Measurements from ENCODE around the gene SHMT2. TPM values are rescaled to one million over a fixed set of nuclear protein-coding genes. Genes with fewer than 3 reads are reported as not detected.

The SHMT2 gene
- total and polyA plus RNA-seq, 3 donors from 2014 or later = 24.8 to 33.9 (median 25.9) TPM

GRCh38 chr12:57187222-57188089 is 42.1 kb upstream of the SHMT2 start:
- Histone ChIP-seq H3K27ac (no peak overlapping the region), H3K27me3 (no peaks in the 10 kb centered on the region), H3K4me1 (peaks cover 7% of the 10 kb centered on the region), H3K9me3 (no peaks in the 10 kb centered on the region), H3K4me3 (no peak overlapping the region), H3K36me3 (ENCODE audit: low read depth, missing control alignments) (peaks cover 4% of the 10 kb centered on the region)
- WGBS, 2 donors = 62 to 77% methylated on average over 21 of the region's 21 CpGs
- TF ChIP-seq POLR2A (IDR thresholded peaks at IDR 0.05) (no peak), CTCF (IDR thresholded peaks at IDR 0.05) (no peak)
- intact Hi-C loops (cut with DNase I; ENCODE audit: low total_unique reads) = no loop called here
- no peak for DNase-seq

GRCh38 chr12:57188090-57188425 is 41.5 kb upstream of the SHMT2 start:
- Histone ChIP-seq H3K36me3 (ENCODE audit: low read depth, missing control alignments) (peaks cover 4% of the 10 kb centered on the region), H3K27me3 (no peaks in the 10 kb centered on the region), H3K4me1 (peaks cover 7% of the 10 kb centered on the region), H3K27ac (no peak overlapping the region), H3K4me3 (no peak overlapping the region), H3K9me3 (no peaks in the 10 kb centered on the region)
- DNase-seq = no peak
- 55 to 66% methylated on average over 8 of the region's 8 CpGs for WGBS, 2 donors
- no peak for TF ChIP-seq POLR2A (IDR thresholded peaks at IDR 0.05)
- no peak for TF ChIP-seq CTCF (IDR thresholded peaks at IDR 0.05)
- intact Hi-C loops (cut with DNase I; ENCODE audit: low total_unique reads) = no loop called here

- Histone ChIP-seq H3K4me1 (peaks cover 7% of the 10 kb centered on the region), H3K4me3 (no peak overlapping the region), H3K36me3 (ENCODE audit: low read depth, missing control alignments) (peaks cover 4% of the 10 kb centered on the region), H3K9me3 (no peaks in the 10 kb centered on the region), H3K27ac (no peak overlapping the region), H3K27me3 (no peaks in the 10 kb centered on the region)
- 51 to 69% methylated on average over 6 of the region's 6 CpGs for WGBS, 2 donors
- intact Hi-C loops (cut with DNase I; ENCODE audit: low total_unique reads) = no loop called here
- peak; percentile 55 for DNase-seq
- no peak for TF ChIP-seq CTCF (IDR thresholded peaks at IDR 0.05)
- no peak for TF ChIP-seq POLR2A (IDR thresholded peaks at IDR 0.05)
Observed at GRCh38 chr12:57190037-57190436, 39.5 kb upstream of the SHMT2 start.

GRCh38 chr12:57190821-57191220 is 38.7 kb upstream of the SHMT2 start:
- intact Hi-C loops (cut with DNase I; ENCODE audit: low total_unique reads) = no loop called here
- no peak for DNase-seq
- Histone ChIP-seq H3K27me3 (no peaks in the 10 kb centered on the region), H3K27ac (no peak overlapping the region), H3K36me3 (ENCODE audit: low read depth, missing control alignments) (peaks cover 4% of the 10 kb centered on the region), H3K4me3 (no peak overlapping the region), H3K9me3 (no peaks in the 10 kb centered on the region), H3K4me1 (peaks cover 7% of the 10 kb centered on the region)
- WGBS, 2 donors = 92 to 94% methylated on average over 11 to 22 of the region's 23 CpGs
- TF ChIP-seq CTCF (IDR thresholded peaks at IDR 0.05) = no peak
- no peak for TF ChIP-seq POLR2A (IDR thresholded peaks at IDR 0.05)

- Histone ChIP-seq H3K4me3 (no peak overlapping the region), H3K27me3 (no peaks in the 10 kb centered on the region), H3K4me1 (peaks cover 7% of the 10 kb centered on the region), H3K36me3 (ENCODE audit: low read depth, missing control alignments) (peaks cover 4% of the 10 kb centered on the region), H3K9me3 (no peaks in the 10 kb centered on the region), H3K27ac (no peak overlapping the region)
- 78 to 81% methylated on average over 4 to 11 of the region's 11 CpGs for WGBS, 2 donors
- no peak for DNase-seq
- TF ChIP-seq POLR2A (IDR thresholded peaks at IDR 0.05) = no peak
- TF ChIP-seq CTCF (IDR thresholded peaks at IDR 0.05) = no peak
- intact Hi-C loops (cut with DNase I; ENCODE audit: low total_unique reads) = no loop called here
Observed at GRCh38 chr12:57191410-57191809, 38.1 kb upstream of the SHMT2 start.
